Prostate gland (tissue), 2 donors: ENCODE results near the gene PARP9. TPM values are rescaled to one million over a fixed set of nuclear protein-coding genes. Genes with fewer than 3 reads are reported as not detected.

ENCODE experiments used
- DNase-seq: peaks from one replicate; pipeline ENCODE4 v3.0.0-alpha.2; 2019; ENCODE audit warnings: low spot score
- H3K27ac ChIP-seq, 2 donors: fragments of 200-600 bp; sonication (generic); 2 replicates each; pipeline ENCODE4 v1.5.1; 2017 to 2019
- H3K27me3 ChIP-seq: fragments of 200-600 bp; sonication (generic); replicated peaks from 2 replicates; pipeline ENCODE4 v1.5.1; 2019; ENCODE audit not compliant: insufficient read depth
- H3K36me3 ChIP-seq, 2 donors: fragments of 200-600 bp; sonication (generic); 1 replicate in 1 of 2; 2 replicates in 1 of 2; pipeline versions ENCODE4 v1.5.1 to v1.8.1; 2017 to 2019
- H3K4me1 ChIP-seq: fragments of 200-600 bp; sonication (generic); replicated peaks from 2 replicates; pipeline ENCODE4 v1.5.1; 2019
- H3K4me3 ChIP-seq, 2 donors: fragments of 200-600 bp; sonication (generic); 2 replicates each; pipeline ENCODE4 v1.5.1; 2017 to 2019
- H3K9me3 ChIP-seq: fragments of 200-600 bp; sonication (generic); 2 replicates; pipeline ENCODE4 v1.5.1; 2017
- CTCF ChIP-seq, 4 experiments: fragments of 200-600 bp in 2 of 4; fragments of 450-650 bp in 2 of 4; sonication (generic) in 2 of 4; IDR thresholded peaks; 1 replicate in 3 of 4; 2 replicates in 1 of 4; pipeline ENCODE4 v1.5.1; 2016 to 2019; ENCODE audit warnings: antibody characterized with exemption in 4 of 4, mild to moderate bottlenecking in 2 of 4, moderate library complexity in 2 of 4
- POLR2A ChIP-seq: fragments of 450-650 bp; IDR thresholded peaks from one replicate; pipeline ENCODE4 v1.6.1; 2016; ENCODE audit warnings: antibody characterized with exemption, mild to moderate bottlenecking
- POLR2AphosphoS5 ChIP-seq: sonication (generic); formaldehyde crosslinking; IDR thresholded peaks from one replicate; pipeline ENCODE4 v1.6.1; 2017; ENCODE audit warnings: antibody characterized with exemption
- WGBS: methylation state at CpG from one replicate; pipeline ENCODE4 v1.1.5; 2018; 5-methylcytosine and 5-hydroxymethylcytosine counted together
- intact Hi-C: fragments of 100-400 bp; cut with DNase I; formaldehyde crosslinking; loops from one replicate; pipeline ENCODE4 v1.14.2; 2022
- total RNA-seq, 2 donors: library from RNA; depleted of rRNA; stranded (reverse); fragments of >200 nt; gene quantifications; one replicate each; pipeline ENCODE4 v1.1.0, GENCODE V29; 2016

Gene PARP9
- total RNA-seq, 2 donors from 2014 or later, result 30.4 to 41.7 TPM

GRCh38 chr3:122533480-122533879, 30.6 kb downstream of the PARP9 start:
- intact Hi-C loops, result no loop called here
- Histone ChIP-seq H3K9me3 (no peaks in the 10 kb centered on the region), H3K36me3 (peaks cover 0 to 5% of the 10 kb centered on the region in 2 donors), H3K4me3 (no peak overlapping the region), H3K27me3 (no peaks in the 10 kb centered on the region), H3K4me1 (no peaks in the 10 kb centered on the region), H3K27ac (no peak overlapping the region)
- WGBS, result 97% methylated on average over 2 of the region's 2 CpGs
- no peak for TF ChIP-seq CTCF (IDR thresholded peaks at IDR 0.05)
- no peak for DNase-seq

- no peak for DNase-seq
- 61% methylated on average over 2 of the region's 2 CpGs for WGBS
- TF ChIP-seq CTCF (IDR thresholded peaks at IDR 0.05), result no peak
- TF ChIP-seq POLR2A, result no peak
- TF ChIP-seq POLR2AphosphoS5, result no peak
- Histone ChIP-seq H3K27ac (no peak overlapping the region), H3K4me3 (no peak overlapping the region), H3K36me3 (peaks cover 0 to 5% of the 10 kb centered on the region in 2 donors), H3K27me3 (no peaks in the 10 kb centered on the region), H3K9me3 (no peaks in the 10 kb centered on the region), H3K4me1 (no peaks in the 10 kb centered on the region)
- intact Hi-C loops, result no loop called here
Measured at GRCh38 chr3:122530164-122530563, 33.9 kb downstream of the PARP9 start.

GRCh38 chr3:122523317-122523716, 40.8 kb downstream of the PARP9 start:
- Histone ChIP-seq H3K27ac (no peak overlapping the region), H3K4me1 (no peaks in the 10 kb centered on the region), H3K27me3 (no peaks in the 10 kb centered on the region), H3K9me3 (no peaks in the 10 kb centered on the region), H3K36me3 (no peaks in the 10 kb centered on the region), H3K4me3 (no peak overlapping the region)
- intact Hi-C loops, result no loop called here
- no peak for DNase-seq
- WGBS, result 94% methylated on average over 11 of the region's 11 CpGs
- TF ChIP-seq POLR2A, result no peak
- no peak for TF ChIP-seq POLR2AphosphoS5
- TF ChIP-seq CTCF (IDR thresholded peaks at IDR 0.05), result no peak

- intact Hi-C loops, result no loop called here
- no peaks in the 10 kb centered on the region for H3K4me1 ChIP-seq
- H3K27me3 ChIP-seq, result no peaks in the 10 kb centered on the region
- WGBS, result 61% methylated on average over 4 of the region's 4 CpGs
- no peak overlapping the region for H3K4me3 ChIP-seq
- no peaks in the 10 kb centered on the region for H3K9me3 ChIP-seq
- TF ChIP-seq POLR2A (no peak), CTCF (IDR thresholded peaks at IDR 0.05) (no peak)
- H3K36me3 ChIP-seq, result no peaks in the 10 kb centered on the region
- no peak for DNase-seq
- H3K27ac ChIP-seq, result no peak overlapping the region
Measured at GRCh38 chr3:122520861-122521260, 43.2 kb downstream of the PARP9 start.

- H3K27ac ChIP-seq, result no peak overlapping the region
- H3K4me1 ChIP-seq, result no peaks in the 10 kb centered on the region
- no peaks in the 10 kb centered on the region for H3K27me3 ChIP-seq
- DNase-seq, result no peak
- no peaks in the 10 kb centered on the region for H3K9me3 ChIP-seq
- TF ChIP-seq CTCF (IDR thresholded peaks at IDR 0.05) (no peak), POLR2AphosphoS5 (no peak), POLR2A (no peak)
- intact Hi-C loops, result loop anchor here (10.0 kb wide), 1 partner anchor 105 kb away; the partner anchor contains the start of gene WDR5B
- H3K4me3 ChIP-seq, result no peak overlapping the region
- no peaks in the 10 kb centered on the region for H3K36me3 ChIP-seq
Measured at GRCh38 chr3:122519693-122520092, 44.4 kb downstream of the PARP9 start.
